Heart right ventricle (tissue), 12 donors: ENCODE results near the gene FPGT. TPM values are rescaled to one million over a fixed set of nuclear protein-coding genes. Genes with fewer than 3 reads are reported as not detected.

ENCODE experiments used
- polyA plus RNA-seq, 2 donors: library from polyadenylated mRNA; stranded (reverse); fragments of 200-250 nt; gene quantifications; one replicate each; pipeline ENCODE4 v1.2.3, GENCODE V29; 2013
- total RNA-seq, 10 donors: library from RNA; stranded (reverse); fragmentation: NEBNext Ultra II Directional in 3 of 10; extraction: Animal tissue kit (Norgen Biotek cat#: 25700) in 3 of 10; gene quantifications; one replicate each; pipeline versions ENCODE4 v1.2.1 to v1.2.4, GENCODE V29; 2021 to 2023
- donor health status: ischemic (EF 13 %, LVEDD 7.1; RV severe dilation, severe dysfunction).
- donor health status: healthy with polysubstance abuse.
- donor health status: DM: no; HTN: yes; CAD: no.
- donor health status: DM: no; HTN: no; CAD: no.
- donor health status: ischemic (EF 25% LVEDD 6.9; RV normal size, moderate dysfunction).
- donor health status: ischemic (EF 25% LVEDD 5.7; RV mildly dilated, moderate dysfunction).
- donor health status: healthy.
- donor health status: nonischemic (EF 11% LVEDD 7.7; RV severe dilation, severe dysfunction).
- donor health status: DM: yes; HTN: yes; CAD: no.
- donor health status: PGD.
- donor health status: ischemic (EF 29% LVEDD 5.4; RV normal size, mild dysfunction).
- donor health status: nonischemic (EF 23%, LVEDD 6.1; RV moderate dilation, normal function).

The FPGT gene
- total and polyA plus RNA-seq, 12 donors = 5.6 to 18.7 (median 11.7) TPM

Other genes starting within 250 kb of the FPGT start
- gene LRRIQ3, start 66 bp upstream of the FPGT start, total RNA-seq = 1 to 10 TPM in 1 of 10 donors, under 1 TPM in 9; 0.11 to 1.1 (median 0.56) TPM
- under 1 TPM; 0.19 to 0.22 TPM for gene LRRIQ3, start 66 bp upstream of the FPGT start, polyA plus RNA-seq
- 100 to 1,000 TPM in 2 of 10 donors, 10 to 100 TPM in 8; 58.1 to 111 (median 95.6) TPM for gene TNNI3K, start 37.1 kb downstream of the FPGT start, total RNA-seq
- 100 to 1,000 TPM in 1 of 2 donors, 10 to 100 TPM in 1; 11.7 to 162 TPM for gene TNNI3K, start 37.1 kb downstream of the FPGT start, polyA plus RNA-seq